NCI-H2196 (cell line): ENCODE measurements around the gene BMF.
A peak's percentile ranks its signal among the peaks of the same experiment; 100 is the strongest.
"Not testable (repeated sequence)": the region's sequence is repeated elsewhere in the genome, so short reads cannot be mapped to it uniquely, and the experiment has no call there.

Experiments used
- DNase-seq: peaks from one replicate; lab custom pipeline; 2025; ENCODE audit not compliant: unreplicated experiment; lab: John Stamatoyannopoulos, UW

BMF gene

DNA sequence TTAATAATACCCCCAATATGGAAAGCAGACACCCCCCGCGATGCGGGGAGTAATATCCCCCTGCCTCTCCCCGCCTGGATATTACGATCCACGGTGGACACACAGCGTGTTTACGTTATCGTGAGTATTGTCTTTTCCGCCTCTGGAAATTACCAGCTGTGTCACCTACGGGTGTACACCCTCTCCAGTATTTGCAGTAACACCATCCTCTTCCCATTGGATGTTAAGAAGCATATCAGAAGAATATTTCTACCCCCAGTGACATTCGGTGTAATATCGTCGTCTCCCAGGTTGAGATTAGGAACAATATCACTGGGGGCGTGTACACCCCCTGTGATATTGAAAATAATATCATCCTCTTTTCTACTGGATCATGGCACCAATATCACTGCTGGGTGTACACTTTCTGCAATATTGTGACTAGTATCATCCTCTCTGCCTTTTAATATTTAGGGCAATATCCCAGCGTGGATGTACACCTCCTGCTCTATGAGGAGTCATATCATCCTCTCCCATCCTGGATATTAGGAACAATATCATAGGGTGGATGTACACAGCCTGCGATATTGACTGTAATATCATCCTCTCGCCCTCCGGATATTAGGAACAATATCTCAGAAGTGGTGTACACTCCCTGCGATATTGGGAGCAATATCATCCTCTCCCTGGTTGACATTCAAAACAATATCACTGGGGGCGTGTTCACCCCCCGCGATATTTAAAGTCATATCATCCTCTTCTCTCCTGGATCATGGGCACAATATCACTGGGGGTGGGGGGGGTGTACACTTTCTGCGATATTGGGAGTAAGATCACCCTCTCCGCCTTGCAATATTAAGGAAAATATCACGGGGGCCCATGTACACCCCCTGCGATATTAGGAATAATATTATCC lies 20.3 kb upstream of the BMF start:
- no peak for DNase-seq

GRCh38 chr15:40125950-40126349 lies 17.3 kb upstream of the BMF start:
- no peak for DNase-seq

DNA sequence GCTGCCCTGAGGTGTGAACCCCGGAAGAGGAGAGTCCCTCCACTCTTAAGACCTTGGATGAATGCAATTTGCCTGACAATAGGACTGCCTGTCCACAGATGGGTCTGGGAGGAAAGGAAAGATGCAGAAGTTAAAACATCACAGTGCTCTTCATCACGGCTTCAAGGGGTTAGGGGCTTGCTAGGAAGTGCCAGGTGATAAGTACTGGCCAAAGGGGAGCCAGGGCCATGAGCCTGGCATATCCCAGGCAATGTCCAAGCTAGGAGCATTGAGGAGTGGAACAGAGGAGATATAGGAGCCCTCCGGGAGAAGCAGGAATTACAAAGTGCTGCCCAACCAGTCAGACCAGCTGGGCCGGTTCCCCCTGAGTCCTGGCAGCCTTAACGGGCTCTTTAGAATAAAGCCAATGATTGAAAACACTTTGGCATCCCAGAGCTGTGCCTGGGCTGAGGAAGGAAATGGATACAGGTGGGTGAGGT lies 16.2 kb upstream of the BMF start:
- DNase-seq, result not testable (repeated sequence)

DNA sequence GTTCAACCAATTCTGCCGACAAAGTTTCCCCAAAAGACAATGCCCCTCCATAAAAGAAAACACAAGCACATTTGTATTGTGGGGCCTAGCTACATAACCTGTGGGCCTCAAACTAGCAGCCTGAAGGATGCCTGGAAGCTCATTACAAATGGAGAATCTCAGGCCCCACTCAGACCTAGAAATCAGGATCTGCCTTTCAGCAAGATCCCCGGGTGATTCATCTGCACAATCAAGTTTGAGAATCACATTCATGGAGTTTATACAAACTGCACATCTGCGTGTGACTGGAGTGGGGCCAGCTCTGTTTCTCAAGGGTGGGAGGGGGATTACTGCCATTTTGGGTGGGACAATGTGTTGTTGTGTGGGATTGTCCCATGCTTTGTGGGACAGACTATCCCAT lies 15.7 kb upstream of the BMF start:
- not testable (repeated sequence) for DNase-seq

- not testable (repeated sequence) for DNase-seq
Measured at GRCh38 chr15:40123863-40124262, 15.2 kb upstream of the BMF start.

DNA sequence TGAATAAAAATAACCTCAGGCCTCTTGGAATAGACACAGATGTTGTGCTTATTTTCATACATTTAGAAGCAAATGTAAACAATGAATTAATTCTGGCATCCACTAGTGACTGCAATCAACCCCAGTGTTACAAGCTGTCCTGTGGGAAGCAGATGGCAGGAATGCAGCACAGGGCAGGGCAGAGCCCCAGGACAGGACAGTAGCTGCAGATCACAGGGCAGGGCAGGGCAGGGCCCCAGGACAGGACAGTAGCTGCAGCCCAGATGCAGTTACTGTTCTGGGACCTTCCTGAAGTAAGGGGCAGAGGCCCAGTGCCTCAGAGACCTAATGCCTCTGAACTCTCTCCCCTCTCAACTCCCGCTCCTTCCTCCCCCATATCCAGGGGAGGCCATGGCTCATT lies 14.3 kb upstream of the BMF start:
- not testable (repeated sequence) for DNase-seq

GRCh38 chr15:40121911-40122638 lies 13.4 kb upstream of the BMF start:
- DNase-seq, result no peak

- DNase-seq, result no peak
Measured at GRCh38 chr15:40118473-40118872, 9.8 kb upstream of the BMF start.

GRCh38 chr15:40115670-40116093 lies 7.0 kb upstream of the BMF start:
- DNase-seq, result no peak

GRCh38 chr15:40115106-40115505 lies 6.4 kb upstream of the BMF start:
- not testable (repeated sequence) for DNase-seq

DNA sequence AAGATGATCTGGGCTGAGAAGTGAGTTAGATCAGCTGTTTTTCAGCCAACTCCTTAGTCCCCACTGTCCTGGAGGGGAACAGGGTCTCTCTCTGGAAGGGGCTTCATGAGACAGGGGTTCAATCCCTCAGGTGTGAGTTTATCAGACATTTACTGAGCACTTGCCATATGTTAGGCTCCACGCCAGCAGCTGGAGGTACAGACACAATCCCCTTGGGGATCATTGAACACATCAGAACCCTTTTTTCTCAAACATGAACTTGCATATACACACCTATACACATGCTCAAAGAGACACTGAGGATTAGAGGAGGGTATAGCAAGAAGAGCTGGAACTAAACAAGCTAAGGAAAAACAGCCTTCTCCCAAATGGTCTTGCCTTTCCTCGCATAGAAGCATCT lies 5.5 kb upstream of the BMF start:
- DNase-seq, result no peak

DNA sequence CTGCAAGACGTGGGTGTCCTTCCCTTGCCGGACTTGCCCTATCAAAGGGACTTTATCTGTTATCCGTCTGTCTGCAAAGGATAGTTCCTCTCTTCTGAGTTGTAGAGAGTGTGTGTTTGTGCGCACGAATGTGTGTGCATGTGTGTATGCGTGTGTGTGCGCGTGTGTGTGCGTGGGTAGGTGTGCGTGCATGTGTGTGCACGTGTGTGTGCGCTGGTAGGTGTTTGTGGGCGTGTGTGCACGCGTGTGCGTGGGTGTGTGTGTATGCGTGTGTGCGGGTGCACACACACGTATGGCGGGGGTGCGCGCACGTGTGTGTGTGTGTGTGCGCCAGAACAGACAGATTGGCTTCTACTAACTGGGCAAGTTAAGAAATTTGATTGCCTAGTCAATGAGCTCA lies 4.1 kb upstream of the BMF start:
- DNase-seq, result no peak

DNA sequence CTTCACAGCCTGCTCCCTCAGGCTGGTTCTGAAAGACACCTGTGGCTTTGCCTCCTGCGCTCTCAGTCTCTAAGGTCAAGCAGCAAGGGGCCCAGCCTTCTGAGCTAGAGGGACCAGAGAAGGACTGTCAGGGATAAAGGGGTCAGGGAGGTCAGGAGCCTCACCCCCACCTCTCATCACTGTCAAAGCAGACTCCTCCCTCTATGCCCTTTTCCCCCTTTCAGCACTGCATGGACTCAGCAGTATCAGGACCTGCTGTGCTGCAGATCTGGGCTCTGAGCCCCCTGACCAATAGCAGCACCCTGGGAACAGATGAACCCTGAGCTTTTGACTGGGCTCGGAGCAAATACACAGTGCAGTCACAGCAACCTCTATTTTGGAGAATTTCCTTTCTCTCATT lies 3.2 kb upstream of the BMF start:
- no peak for DNase-seq

GRCh38 chr15:40110866-40111550 lies 2.3 kb upstream of the BMF start:
- no peak for DNase-seq

DNA sequence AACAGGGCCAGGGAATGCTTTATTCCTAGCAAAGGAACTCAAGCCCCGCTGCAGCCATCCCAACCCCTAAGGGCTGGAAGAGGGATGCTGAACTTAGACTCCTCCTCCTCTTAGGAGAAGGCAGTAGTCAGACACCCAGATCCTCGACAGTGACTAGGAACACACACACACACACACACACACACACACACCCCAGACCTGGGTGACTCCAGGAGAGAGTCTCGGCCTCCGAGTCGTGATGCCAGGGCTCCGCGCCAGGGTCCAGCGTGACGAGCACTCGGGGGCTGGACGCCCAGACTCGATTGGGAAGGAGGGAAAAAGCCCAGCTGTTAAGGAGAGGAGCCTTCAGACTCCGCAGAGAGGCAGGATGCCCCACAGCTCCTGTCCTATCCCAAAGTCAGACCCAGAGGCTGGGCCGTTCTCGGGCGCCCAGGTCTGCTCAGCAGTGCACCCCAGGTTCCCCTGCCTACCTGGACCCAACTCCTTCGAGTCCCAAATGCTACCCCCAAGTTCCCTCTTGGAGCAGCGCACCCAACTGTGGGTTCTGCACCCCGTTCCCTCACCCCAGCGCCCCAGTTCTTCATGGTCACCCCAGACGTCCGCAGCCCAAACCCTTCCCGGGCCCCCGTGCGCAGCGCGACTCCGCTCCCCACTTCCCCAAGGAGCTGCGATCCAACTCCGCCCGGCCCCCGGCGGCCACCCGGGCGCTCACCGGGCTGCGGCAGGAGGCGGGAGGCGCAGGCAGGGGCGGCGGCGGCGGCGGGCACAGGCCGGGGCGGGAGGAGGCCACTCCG lies 421 bp downstream of the BMF start:
- DNase-seq, result no peak

DNA sequence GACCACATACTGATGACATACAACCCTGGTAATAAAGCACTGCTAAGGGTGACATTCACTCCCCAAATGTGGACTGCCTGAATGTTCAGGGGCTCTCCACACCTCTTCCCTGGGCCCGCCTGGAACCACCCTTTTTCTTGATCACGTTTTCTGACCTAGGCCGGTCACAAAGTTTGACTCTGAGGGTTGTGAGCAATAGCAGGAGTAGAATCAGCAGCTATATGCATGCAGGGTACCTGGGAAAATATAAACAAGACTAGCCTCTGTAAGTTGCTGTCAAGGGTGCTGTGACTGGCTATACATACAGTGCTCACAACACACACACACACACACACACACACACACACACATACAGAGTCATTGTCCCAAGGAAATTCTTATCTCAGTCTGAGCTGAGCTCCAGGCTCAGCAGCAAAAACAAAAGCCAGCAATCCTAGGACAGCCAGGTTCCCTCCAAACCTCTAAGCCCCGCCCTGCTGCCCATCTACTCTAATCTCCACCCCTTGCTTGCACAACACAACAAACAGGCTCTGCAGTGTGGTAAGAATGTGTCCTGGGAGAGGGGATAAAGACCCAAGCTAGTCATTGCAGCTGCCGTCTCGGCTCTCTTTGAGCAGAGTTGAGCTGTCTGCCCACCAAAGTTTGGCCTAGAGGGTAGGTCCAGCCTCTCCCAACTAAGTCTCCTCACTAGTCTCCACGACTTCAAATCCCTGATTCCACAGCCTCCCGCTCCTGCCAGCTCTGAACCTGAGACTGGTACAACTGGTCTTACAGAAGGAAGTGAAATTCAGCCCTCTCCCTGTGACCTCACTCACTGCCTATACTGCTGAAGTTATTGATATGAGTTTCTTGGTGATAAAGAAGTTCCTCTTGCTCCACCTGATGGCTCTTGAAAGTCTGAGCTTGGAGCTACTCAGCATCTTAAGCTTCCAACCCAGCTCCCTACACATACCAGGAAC lies 2.2 kb downstream of the BMF start:
- DNase-seq, result peak; percentile 35

GRCh38 chr15:40105517-40106202 lies 3.0 kb downstream of the BMF start:
- no peak for DNase-seq

DNA sequence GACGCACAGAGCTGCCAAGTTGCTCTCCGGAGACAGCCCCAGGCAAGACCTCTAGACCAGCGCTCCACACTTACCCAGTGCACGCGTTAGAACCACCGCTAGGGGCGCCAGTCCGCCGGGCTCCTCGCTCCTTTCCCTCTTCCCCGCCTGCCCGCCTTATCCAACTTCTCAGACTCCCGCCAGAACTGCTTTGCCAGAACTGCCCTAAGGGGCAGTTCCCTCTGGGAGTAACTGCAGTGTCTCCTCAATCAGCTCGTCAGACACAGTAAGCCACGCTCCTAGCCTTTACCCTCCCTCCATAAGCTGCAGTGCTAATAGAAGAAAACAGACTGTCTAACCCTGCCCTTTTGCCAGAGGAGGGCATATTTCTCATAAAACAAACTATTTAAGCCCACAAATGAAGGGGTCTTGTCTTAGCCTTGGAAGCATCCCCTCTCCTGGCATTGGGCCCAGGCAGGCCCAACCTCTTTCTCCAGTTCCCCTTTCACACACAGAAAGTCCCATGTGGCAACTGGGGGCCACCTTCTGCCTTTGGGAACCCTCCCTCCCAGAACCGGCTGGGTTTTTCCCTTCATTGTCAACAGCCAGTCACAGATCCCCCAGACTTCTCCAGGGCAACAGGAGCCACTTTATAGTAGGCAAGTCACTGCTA lies 3.7 kb downstream of the BMF start:
- DNase-seq, result peak; percentile 72
